WERI-Rb-1 (cell line): ENCODE results near the gene ACTN4.

ENCODE experiments used
- DNase-seq: peaks from one replicate; pipeline ENCODE4 v3.0.0-alpha.2; 2020
- H3K27ac ChIP-seq: fragments of 250-450 bp; sonication (Bioruptor Pico); 2 replicates; pipeline ENCODE4 v1.5.1; 2020; ENCODE audit warnings: mild to moderate bottlenecking, moderate library complexity
- H3K27me3 ChIP-seq: fragments of 250-450 bp; sonication (Bioruptor Pico); 2 replicates; pipeline ENCODE4 v1.5.1; 2021; ENCODE audit warnings: mild to moderate bottlenecking, low read depth, moderate library complexity; ENCODE audit not compliant: insufficient read depth, severe bottlenecking
- H3K36me3 ChIP-seq: fragments of 250-450 bp; sonication (Bioruptor Pico); 2 replicates; pipeline ENCODE4 v1.5.1; 2020; ENCODE audit warnings: mild to moderate bottlenecking, moderate library complexity
- H3K4me3 ChIP-seq: 2 replicates; pipeline ENCODE4 v1.5.1; 2011; ENCODE audit warnings: low read depth, mild to moderate bottlenecking, control low read depth, low read length
- H3K9me3 ChIP-seq: fragments of 250-450 bp; sonication (Bioruptor Pico); 2 replicates; pipeline ENCODE4 v1.5.1; 2021; ENCODE audit warnings: mild to moderate bottlenecking, moderate library complexity; ENCODE audit not compliant: severe bottlenecking
- CTCF ChIP-seq: IDR thresholded peaks from 2 replicates; pipeline ENCODE4 v1.5.1; 2011; ENCODE audit warnings: low read depth, mild to moderate bottlenecking, control low read depth, inconsistent platforms, low read length

The ACTN4 gene

GRCh38 chr19:38725469-38726283, 78.2 kb downstream of the ACTN4 start:
- no peak overlapping the region for H3K4me3 ChIP-seq
- DNase-seq: no peak
- no peaks in the 10 kb centered on the region for H3K27me3 ChIP-seq
- TF ChIP-seq CTCF: no peak
- H3K9me3 ChIP-seq: no peaks in the 10 kb centered on the region
- H3K27ac ChIP-seq: no peak overlapping the region
- peaks cover 90% of the 10 kb centered on the region for H3K36me3 ChIP-seq

GRCh38 chr19:38726284-38726673, 78.8 kb downstream of the ACTN4 start:
- peaks cover 89% of the 10 kb centered on the region for H3K36me3 ChIP-seq

GRCh38 chr19:38726761-38727301, 79.4 kb downstream of the ACTN4 start:
- H3K9me3 ChIP-seq: no peaks in the 10 kb centered on the region
- H3K4me3 ChIP-seq: no peak overlapping the region
- no peaks in the 10 kb centered on the region for H3K27me3 ChIP-seq
- peaks cover 89% of the 10 kb centered on the region for H3K36me3 ChIP-seq
- no peak for TF ChIP-seq CTCF
- H3K27ac ChIP-seq: no peak overlapping the region
- DNase-seq: no peak

More at GRCh38 chr19:38726284-38726673, 78.8 kb downstream of the ACTN4 start:
- Histone ChIP-seq H3K27ac (no peak overlapping the region), H3K9me3 (no peaks in the 10 kb centered on the region), H3K27me3 (no peaks in the 10 kb centered on the region), H3K4me3 (no peak overlapping the region)
- DNase-seq: no peak
- TF ChIP-seq CTCF: no peak

- Histone ChIP-seq H3K9me3 (no peaks in the 10 kb centered on the region), H3K27me3 (no peaks in the 10 kb centered on the region), H3K36me3 (peaks cover 89% of the 10 kb centered on the region), H3K27ac (no peak overlapping the region), H3K4me3 (no peak overlapping the region)
- TF ChIP-seq CTCF: no peak
- DNase-seq: no peak
These were observed 79.9 kb downstream of the ACTN4 start for GRCh38 chr19:38727306-38727867.

- DNase-seq: no peak
- Histone ChIP-seq H3K9me3 (no peaks in the 10 kb centered on the region), H3K27ac (no peak overlapping the region), H3K4me3 (no peak overlapping the region), H3K36me3 (peaks cover 86% of the 10 kb centered on the region), H3K27me3 (no peaks in the 10 kb centered on the region)
- TF ChIP-seq CTCF: no peak
These were observed 80.6 kb downstream of the ACTN4 start for GRCh38 chr19:38727868-38728660.
